ENCODE measurements around the gene SLC47A2.

SLC47A2 gene

GRCh38 chr17:19726631-19727376 lies 10.4 kb upstream of the SLC47A2 start:
- DNase-seq: no peak

GRCh38 chr17:19725486-19725885 lies 9.1 kb upstream of the SLC47A2 start:
- DNase-seq: no peak

- peak; percentile 45 for DNase-seq
Measured at GRCh38 chr17:19724501-19725420, 8.4 kb upstream of the SLC47A2 start.

- no peak for DNase-seq
Measured at GRCh38 chr17:19723964-19724363, 7.6 kb upstream of the SLC47A2 start.

- DNase-seq: no peak
Measured at GRCh38 chr17:19720631-19721426, 4.4 kb upstream of the SLC47A2 start.

- no peak for DNase-seq
Measured at GRCh38 chr17:19720210-19720475, 3.8 kb upstream of the SLC47A2 start.

GRCh38 chr17:19719355-19720209 lies 3.2 kb upstream of the SLC47A2 start:
- DNase-seq: no peak

- DNase-seq: no peak
Measured at GRCh38 chr17:19718613-19719354, 2.4 kb upstream of the SLC47A2 start.

GRCh38 chr17:19718041-19718612 lies 1.7 kb upstream of the SLC47A2 start:
- DNase-seq: no peak

GRCh38 chr17:19717411-19717908 lies 1.1 kb upstream of the SLC47A2 start:
- no peak for DNase-seq

- DNase-seq: no peak
Measured at GRCh38 chr17:19717031-19717360, 612 bp upstream of the SLC47A2 start.

- DNase-seq: no peak
Measured at GRCh38 chr17:19714542-19715411, 1.6 kb downstream of the SLC47A2 start.

GRCh38 chr17:19713901-19714361 lies 2.5 kb downstream of the SLC47A2 start:
- DNase-seq: no peak

- no peak for DNase-seq
Measured at GRCh38 chr17:19713462-19713861, 2.9 kb downstream of the SLC47A2 start.

GRCh38 chr17:19712436-19713004 lies 3.9 kb downstream of the SLC47A2 start:
- DNase-seq: no peak

GRCh38 chr17:19709841-19710240 lies 6.5 kb downstream of the SLC47A2 start:
- no peak for DNase-seq

- DNase-seq: no peak
Measured at GRCh38 chr17:19708431-19709175, 7.8 kb downstream of the SLC47A2 start.

GRCh38 chr17:19707728-19708221 lies 8.6 kb downstream of the SLC47A2 start:
- DNase-seq: no peak
